ENCODE measurements around the gene RAMACL.

DNA sequence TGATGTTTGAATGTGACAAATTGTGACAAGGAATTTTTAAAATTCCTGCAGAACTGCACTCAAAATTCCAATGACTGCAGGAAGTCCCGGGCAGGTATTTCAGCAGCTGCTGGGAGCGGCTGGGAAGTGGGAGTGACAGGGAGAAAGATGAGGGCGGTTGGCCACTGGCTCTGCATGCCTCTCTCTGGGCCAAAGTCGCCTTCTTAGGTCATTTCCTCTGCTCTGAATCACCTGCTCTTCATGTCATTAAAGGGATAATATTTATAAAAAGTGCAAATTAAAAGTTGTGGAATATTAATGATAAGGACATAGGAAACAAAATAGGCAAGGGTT lies 43.9 kb downstream of the RAMACL start:
- TF ChIP-seq, protein P1, sequence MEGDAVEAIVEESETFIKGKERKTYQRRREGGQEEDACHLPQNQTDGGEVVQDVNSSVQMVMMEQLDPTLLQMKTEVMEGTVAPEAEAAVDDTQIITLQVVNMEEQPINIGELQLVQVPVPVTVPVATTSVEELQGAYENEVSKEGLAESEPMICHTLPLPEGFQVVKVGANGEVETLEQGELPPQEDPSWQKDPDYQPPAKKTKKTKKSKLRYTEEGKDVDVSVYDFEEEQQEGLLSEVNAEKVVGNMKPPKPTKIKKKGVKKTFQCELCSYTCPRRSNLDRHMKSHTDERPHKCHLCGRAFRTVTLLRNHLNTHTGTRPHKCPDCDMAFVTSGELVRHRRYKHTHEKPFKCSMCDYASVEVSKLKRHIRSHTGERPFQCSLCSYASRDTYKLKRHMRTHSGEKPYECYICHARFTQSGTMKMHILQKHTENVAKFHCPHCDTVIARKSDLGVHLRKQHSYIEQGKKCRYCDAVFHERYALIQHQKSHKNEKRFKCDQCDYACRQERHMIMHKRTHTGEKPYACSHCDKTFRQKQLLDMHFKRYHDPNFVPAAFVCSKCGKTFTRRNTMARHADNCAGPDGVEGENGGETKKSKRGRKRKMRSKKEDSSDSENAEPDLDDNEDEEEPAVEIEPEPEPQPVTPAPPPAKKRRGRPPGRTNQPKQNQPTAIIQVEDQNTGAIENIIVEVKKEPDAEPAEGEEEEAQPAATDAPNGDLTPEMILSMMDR (IDR thresholded peaks at IDR 0.05): no peak
- no peak for TF ChIP-seq EZH2 (IDR thresholded peaks at IDR 0.05; ENCODE audit: borderline replicate concordance, insufficient read depth, low read depth, low read length, poor library complexity, severe bottlenecking)
